Mesenteric fat pad (tissue), 1 donor: Measurements from ENCODE around the gene BRI3. TPM values are rescaled to one million over a fixed set of nuclear protein-coding genes. Genes with fewer than 3 reads are reported as not detected.
A peak's percentile ranks its signal among the peaks of the same experiment; 100 is the strongest.

Experiments used
- DNase-seq: peaks from one replicate; pipeline ENCODE4 v3.0.0-alpha.2; 2020; ENCODE audit warnings: low spot score
- long read RNA-seq: library from polyadenylated mRNA; unstranded; transcript quantifications from one replicate; pipeline ENCODE4 v2.0.0, GENCODE V29; 2020
- total RNA-seq: library from RNA; stranded (reverse); fragmentation: NEBNext Ultra II Directional; extraction: Animal tissue kit (Norgen Biotek cat#: 25700); gene quantifications from one replicate; pipeline ENCODE4 v1.2.1, GENCODE V29; 2021
- donor health status: DM: yes; HTN: yes; CAD: no.

BRI3 gene, protein sequence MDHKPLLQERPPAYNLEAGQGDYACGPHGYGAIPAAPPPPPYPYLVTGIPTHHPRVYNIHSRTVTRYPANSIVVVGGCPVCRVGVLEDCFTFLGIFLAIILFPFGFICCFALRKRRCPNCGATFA
- 355 TPM for total RNA-seq
- long read RNA-seq, partial matches to known transcripts = 3 of 15 reads
- long read RNA-seq, other reads (novel, unspliced or antisense) = 12 of 15 reads

DNA sequence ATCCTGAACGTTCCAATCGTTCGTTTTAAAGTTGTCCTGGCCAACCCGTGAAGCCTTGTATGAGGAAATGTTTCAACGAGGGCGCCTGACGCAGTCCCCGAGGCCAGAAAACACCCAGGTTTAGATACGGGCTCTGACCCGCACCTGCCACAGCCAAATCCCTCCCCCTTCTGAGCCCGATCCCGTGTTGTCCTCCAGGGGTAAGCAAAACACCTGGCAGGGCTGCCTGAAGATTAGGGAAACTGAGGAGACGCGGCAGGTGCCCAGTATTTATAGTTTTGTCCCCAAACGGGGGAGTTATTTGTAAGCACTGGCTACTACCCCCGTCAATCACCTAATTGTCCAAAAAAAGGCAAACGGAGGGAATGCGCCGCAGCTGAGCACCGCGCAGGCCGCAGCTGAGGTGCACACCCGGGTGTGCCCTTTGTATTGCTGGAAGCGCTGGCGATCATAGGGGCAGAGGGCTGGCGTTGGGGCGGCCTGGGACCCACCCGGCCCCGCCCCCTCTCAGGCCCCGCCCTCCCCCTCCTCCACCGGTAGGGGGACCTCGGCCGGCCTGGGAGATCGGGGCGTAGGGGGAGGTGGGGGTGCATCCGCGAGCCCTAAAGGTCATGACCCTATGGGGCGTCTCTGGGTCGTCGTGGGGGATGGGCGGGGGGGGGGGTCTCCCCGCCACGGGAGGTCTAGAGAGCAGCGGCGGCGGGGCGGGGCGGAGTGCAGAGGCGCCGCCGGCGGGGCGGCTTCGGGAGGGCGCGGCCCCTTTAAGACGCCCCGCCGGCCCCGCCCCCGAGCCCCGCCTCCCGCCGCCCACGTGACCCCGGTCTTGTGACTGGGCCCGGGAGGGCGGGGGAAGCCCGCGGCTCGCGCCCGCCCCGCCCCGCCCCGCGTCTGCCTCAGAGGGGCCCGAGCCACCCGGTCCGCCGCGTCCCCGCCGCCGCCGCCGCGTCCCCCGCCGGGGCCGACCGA lies at the start of gene BRI3:
TSS of gene BRI3 (plus strand) at position 896 of the 966 bp plus-strand sequence. CDS start 110 bp downstream, outside the sequence.
- DNase-seq = peak; percentile 96

DNA sequence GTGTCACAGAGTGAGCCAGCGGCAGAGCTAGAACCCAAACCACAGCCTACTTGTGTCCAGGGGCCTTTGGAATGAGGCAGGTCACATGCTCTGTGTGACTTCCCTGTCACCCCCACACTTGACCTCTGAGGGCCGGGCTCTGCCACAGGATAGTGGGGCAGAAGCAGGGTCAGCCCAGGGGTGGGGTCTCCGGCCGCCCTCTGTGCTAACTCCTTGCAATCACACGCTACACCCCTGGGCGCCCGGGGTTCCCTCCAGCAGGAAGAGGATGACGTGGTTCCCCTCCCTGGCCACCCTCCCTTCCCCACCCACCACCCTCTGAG lies 49.3 kb upstream of the BRI3 start:
- no peak for DNase-seq

DNA sequence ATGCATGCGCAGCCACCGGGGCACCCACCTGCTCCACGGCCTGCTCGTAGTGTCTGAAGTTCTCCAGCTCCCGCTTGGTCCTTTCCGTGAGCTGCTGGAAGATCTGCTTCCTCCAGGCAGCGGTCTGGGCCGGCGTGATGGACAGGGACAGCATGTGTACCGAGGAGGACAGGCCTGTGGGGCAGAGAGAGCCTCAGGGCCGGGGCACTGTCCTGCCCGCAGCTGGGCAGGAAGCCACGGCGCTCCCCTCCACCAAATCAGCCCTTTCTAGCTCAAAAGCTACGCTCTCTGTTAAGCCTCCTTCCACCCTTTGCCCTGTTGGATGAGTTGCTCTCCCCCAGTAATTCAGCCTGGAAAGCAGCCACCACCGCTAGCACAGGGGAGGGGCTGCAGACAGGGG lies 48.7 kb upstream of the BRI3 start:
- no peak for DNase-seq

DNA sequence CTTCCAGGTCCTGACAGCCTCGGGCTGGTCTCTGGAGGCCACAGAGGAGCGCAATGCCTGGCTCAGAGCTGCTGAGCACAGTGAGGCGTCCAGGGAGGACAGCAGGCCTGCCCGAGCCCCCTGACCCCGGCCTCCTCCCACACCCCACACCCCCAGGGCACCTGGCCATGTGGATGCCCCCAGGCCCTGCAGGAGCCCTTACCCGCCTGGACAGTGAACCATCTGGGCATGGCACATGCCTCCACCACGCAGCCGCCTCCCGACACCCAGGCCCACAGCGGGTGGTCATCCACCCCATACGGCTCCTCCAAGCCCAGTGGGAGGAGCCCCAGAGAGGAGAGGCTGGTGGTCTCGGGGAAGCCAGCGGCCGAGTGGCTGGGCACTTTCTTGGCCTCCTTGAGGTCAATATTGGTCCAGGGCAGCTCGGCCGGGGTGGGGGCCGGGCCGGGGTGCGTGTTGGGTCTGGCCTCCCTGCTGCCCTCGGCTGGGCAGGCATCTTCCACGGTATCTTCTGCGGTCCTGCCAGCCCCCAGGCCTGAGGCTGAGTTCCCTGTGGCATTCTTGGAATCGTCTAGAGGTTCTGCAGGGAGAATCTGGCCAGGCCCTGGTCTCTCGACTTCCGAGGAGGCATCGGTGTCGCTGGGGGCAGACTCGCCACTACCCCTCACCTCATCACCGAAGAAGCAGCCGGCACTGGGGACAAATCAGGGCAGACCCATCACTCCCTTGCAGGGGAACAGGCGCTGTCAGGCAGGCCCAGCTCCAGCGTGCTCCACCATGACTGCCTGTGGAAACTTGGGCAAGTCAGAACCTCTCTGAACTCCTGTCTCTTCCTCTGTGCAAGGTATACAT lies 48.0 kb upstream of the BRI3 start:
- no peak for DNase-seq

DNA sequence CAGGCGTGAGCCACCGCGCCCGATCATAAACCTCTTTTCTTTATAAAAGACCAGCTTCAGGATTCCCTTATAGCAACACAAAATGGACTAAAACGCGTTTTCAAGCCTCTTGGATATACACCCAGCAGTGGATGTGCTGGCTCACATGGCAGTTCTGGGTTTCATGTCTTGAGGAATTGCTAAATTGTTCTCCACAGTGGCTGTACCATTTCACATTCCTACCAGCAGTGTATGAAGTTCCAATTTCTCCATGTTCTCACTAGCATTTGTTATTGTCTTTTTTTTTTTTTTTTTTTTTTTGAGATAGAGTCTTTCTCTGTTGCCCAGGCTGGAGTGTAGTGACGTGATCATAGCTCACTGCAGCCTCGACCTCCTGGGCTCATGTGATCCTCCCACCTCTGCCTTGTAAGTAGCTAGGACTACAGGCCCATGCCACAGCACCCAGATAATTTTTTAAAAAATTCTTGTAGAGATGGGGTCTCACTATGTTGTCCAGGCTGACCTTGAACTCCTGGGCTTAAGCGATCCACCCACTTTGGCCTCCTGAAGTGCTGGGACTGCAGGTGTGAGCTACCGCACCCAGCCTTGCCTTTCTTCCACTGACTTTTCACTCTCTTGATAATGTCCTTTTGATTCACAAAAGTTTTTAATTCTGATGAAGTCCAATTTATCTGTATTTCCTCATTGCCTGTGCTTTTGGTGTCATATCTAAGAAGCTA lies 46.9 kb upstream of the BRI3 start:
- no peak for DNase-seq

DNA sequence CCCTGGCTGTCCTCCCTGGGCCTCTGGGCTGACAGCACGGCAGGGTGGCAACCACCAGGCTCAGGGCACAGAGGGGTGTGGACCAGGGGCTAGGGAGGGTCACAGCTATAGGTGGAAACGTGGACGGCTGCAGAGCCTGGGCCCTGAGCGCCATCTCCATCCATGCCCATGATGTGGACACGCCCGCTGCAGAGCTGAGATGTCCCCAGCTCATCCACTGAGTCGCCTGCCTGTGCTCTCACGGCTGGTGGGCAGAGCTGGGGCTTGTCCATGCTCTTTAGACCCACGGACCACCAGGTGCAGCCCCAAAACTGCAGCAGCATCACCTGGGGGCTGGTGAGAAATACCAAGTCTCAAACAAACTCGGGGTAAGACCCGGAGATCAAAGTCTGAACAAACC lies 45.6 kb upstream of the BRI3 start:
- DNase-seq = no peak

DNA sequence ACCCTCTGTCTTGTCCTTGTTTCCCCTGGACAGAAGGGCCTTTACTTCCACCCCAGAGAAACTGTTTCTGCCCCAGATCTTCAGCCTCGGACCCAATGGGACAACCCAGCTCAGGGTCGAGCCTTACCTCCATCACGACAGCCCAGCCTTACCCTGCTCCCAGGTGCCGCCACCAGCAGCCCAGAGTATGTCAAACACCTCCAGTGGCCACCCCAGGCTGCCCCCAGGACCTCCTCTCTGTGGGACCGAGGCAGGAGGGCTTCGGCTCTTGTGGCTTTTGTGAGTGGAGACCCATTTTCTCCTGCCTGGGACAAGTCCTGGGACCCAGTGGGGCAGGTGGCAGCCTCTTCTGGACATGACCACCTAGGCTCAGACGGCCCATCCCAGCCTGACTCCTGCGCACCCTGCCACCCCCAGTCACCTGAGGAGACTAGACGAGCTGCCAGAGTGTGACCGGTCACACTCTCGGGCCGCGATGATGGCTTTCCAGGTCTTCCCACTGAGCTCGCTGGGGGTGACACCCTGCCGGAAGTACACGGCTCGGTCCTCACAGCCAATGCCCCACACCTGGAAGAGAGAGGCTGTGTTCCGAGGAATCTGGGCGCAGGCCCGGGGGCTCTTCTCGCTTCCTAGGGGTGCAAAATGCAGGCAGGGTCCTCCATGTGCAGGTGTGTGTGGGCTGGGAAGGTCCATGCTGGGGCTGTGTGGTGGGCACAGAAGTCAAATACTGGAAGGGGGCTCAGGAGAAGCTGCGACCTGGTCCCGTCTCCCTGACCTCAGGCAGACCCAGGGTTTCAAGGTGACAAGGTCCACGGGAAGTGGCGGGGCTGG lies 44.9 kb upstream of the BRI3 start:
- DNase-seq = no peak

DNA sequence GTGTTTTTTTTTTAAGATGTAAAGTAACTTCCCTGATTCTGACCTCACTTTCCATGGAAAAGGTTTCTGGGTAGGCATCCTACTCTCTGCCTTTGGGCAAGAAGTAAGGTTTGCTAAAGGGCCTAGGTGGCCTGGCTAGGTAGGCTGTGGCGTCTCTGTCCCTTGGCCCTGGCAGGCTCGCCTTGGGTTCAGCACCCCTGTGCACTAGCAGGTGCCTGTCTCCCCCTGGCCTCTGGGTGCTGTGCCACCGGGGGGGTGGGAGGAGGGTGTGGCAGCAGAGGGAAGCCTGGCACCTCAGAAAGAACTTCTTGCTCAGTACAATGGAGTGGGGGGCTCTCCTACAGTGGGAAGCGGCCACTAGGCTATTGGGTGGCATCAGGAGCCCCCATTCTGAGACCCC lies 43.4 kb upstream of the BRI3 start:
- no peak for DNase-seq

DNA sequence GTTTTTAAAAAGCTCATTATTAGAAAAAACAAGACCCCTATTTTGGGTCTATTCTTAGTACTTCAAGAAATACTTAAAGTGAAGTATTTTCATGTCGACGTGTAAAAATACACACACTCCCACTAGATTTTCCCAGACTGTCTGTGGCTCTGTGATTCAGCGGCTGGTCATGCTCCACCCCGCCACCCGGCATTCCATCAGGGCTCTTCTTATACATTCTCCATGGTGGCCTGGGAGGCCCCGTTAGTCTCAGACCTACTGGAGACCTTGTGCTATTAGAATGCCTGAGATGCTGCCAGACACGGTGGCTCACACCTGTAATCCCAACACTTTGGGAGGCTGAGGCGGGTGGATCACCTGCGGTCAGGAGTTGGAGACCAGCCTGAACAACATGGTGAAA lies 42.5 kb upstream of the BRI3 start:
- DNase-seq = no peak

DNA sequence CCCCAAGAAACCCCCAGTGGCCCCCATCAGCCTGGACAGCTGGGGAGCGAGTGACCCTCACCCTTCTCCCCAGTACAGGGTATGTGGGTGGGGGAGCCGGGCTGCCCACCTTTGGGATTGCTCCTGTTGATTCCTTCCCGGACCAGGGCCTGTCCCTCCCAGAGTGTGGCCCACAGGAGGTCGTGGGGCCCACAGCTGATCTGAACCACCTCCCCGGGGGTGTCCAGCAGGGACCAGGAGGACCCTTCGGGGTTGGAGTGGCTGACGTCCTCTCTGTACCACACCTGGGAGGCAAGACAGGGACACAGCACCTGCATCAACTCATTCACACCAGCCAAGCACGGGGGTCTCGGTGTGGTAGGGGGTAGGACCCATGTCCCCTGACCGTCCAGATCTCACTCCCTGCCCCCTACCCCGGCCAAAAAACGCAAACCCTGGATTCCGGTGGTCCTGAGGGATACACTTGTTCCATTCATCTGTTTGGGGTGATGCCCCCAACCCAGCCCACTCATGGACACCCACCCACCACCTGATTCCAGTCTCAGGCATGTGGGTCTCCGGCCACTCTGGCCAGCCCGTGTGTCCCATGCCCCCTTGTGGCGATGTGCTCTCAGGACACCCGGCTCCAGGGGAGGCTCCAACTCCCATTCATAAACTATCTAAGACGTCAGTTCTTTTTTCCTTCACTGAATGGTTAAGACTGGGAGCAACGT lies 40.4 kb upstream of the BRI3 start:
- no peak for DNase-seq

DNA sequence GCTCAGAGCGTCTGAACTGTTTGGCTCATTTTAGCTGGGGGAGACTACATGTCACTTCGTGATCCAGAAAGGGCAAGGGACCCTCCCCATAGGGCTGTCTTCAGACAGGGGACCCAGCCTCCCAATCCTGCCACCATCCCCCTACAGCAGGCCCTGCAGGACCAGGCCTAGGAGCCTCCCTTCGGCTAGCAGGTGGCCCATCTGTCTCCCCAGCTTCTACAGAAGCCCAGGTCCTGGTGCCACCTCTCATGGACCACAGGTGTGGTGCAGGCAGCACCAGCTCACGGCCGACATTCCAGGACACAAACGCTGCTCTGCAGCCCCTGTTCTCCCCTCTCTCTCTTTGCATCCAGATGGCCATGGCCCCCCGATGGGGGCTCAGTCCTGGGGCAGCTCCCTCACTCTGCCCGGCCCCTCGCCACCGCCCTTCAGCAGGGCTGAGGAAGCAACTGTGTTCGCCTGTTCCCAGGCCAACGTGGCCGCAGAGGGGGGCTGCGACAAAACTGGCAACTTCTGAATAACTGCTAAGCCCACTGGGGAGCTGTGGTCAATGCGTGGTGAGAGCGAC lies 39.7 kb upstream of the BRI3 start:
- DNase-seq = no peak

DNA sequence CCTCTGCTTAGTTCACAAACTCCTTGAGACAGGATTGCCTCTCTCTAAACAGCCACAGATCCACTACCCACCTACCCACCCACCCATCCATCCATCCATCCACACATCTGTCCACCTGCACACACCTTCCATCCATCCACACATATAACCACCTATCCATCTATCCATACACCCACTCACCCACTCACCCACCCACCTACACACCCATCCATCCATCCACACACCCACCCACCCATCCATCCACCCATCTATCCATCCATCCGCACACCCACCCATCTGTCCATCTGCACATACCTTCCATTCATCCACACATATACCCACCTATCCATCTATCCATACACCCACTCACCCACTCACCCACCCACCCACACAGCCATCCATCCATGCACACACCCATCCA lies 39.1 kb upstream of the BRI3 start:
- no peak for DNase-seq

DNA sequence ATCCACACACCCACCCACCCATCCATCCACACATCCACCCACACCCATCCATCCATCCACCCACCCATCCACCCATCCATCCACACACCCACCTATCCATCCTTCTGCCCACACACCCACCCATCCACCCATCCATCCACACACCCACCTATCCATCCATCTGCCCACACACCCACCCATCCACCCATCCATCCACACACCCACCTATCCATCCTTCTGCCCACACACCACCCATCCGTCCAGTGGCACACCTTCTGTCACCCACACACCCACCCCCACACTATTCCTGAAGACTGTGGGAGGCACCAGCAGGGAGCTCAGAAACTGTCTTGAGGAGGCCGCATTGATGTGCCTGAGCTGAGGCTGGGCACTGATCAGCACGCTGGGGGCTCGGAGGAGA lies 38.6 kb upstream of the BRI3 start:
- no peak for DNase-seq

DNA sequence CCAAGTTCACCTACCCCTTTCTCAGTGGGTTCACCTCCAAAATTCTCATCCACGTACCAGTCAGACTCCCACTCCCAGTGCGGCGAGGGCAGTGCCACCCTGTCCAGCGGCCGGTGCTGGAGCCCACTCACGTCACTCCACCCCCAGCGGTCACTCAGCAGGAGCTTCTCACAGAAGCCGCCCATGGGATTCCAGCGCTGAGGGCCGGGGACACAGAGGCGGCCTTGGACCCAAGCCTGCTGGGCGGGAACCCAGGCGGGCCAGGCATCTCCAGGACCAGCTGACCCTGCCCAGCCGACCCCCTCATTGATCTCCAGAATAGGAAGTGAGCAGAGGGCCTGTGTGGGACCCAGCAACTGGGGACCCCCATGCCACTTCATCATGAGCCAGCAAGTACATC lies 36.6 kb upstream of the BRI3 start:
- DNase-seq = no peak

DNA sequence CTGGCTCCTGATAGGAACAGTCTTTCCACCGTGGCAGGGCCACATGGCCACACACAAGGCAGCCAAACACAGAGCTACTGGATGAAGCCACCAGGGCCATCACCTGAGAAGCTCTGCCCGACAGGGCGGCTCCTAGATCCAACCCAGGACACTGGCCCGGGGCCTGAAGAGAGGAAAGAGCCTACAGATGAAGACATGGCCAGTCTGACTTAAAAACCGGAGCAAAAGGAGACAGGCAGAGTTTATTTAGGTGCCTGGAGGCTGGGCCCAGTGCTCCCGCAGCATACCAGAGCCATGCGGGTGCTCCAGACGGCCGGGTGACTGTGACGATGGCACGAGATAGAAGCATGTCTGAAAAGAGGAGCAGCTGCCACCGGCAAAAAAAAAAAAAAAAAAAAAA lies 33.3 kb upstream of the BRI3 start:
- no peak for DNase-seq

DNA sequence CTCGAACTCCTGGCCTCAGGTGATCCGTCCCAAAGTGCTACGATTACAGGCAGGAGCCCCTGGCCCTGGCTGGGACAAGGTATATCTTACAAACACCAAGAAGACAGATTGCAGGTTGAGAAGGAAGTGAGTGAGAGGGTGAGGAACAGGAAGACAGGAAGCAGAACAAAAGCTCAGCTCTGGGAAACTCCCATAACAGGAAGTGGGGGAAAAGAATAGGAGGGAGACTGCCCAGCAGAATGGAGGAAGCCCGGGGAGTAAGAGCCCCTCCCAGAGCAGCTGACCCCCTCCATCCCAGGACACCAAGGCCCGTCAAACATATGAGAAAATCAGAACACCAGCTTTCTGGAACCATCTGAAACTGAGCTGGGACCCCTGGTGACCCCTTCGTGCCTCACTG lies 32.4 kb upstream of the BRI3 start:
- DNase-seq = no peak

DNA sequence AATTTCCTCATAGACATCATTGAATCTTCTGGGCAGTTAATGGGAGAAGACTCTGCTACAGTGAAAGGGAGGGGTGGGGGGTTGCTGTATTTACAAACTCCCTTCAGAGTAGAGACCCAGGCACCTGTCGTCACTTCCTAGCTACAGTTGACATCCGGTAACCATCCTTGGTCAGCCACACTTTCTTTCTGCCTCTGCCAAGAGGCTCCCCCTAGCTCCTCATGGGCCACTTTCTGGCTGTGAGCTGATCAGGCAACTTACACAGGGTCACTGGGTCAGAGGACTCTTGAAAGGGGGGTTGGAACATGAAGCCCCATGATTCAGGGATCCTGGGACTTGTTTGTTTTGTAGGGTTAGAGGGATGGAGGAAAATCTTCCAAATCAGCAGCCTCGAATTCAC lies 30.7 kb upstream of the BRI3 start:
- DNase-seq = no peak

DNA sequence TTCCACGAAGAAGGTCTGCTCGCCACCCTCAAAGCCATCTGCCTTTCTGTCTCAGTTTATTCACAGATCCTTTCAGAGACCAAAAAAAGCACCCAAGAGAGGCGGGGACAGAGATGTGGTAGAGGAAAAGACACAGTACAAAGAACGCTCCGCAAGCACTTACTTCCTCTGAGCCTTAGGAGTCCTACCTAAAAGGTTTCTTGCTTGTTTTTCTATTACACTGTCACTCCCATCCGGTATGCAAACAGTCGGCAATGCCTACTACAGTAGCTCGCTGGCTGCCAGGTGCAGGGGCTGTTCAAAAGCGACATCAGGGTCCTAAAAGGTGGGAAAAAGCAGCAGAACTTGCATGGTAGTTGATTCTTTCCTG lies 30.3 kb upstream of the BRI3 start:
- DNase-seq = no peak

DNA sequence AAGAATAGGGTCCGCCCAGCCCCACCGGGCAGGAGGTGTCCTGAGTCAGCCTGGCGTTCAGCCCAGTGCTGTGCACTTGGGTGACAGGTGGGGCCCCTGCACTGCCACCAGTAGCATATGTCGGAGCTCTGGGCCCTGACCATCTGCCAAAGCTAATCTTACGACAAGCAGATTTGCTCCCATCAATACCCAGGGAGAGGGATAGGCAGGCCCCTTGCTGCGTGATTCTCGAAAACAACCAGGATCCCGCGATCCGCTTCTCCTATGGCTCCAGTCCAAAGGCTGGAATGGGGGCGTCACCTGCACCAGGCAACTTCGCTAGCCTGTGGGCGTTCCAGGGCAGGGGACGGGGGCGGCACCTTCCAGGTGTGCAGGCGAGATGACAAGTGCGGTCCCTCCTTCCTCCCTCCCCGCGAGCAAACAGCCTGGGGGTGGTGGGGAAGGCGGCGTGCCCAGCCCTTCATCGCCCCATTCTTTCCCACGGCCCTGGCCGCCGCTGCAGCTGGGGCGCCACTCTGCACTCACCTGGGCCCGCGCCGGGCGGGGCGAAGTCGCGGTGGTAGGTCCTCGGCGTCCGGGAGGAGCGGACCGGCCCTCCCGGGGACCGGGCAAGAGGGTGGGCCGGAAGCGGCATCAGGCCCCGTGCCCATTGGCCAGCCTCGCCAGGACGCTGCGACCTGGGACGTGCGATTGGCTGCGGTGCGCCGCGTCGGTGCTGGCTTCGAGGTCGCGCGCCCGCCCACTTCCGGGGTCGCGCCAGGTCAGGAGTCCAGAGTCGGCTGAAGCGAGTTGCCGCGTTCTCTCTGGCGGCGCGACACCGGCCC lies 29.7 kb upstream of the BRI3 start, which contains the start of gene TECPR1:
TSS of gene TECPR1 (minus strand) at position 632 of the 824 bp plus-strand sequence. CDS start 6,086 bp downstream, outside the sequence.
- DNase-seq = peak; percentile 100
